DOHH2 (cell line): ENCODE results near the gene DRC3.

Experiments used
- H3F3A ChIP-seq: fragments of 200-600 bp; sonication (generic), shearing (Covaris generic); 2 replicates; pipeline ENCODE4 v1.6.0; 2016; ENCODE audit warnings: antibody characterized with exemption, mild to moderate bottlenecking; ENCODE audit not compliant: control insufficient read depth, insufficient read depth
- H3K27ac ChIP-seq: fragments of 200-600 bp; sonication (generic); 2 replicates; pipeline ENCODE4 v1.5.1; 2014; ENCODE audit warnings: low read depth, mild to moderate bottlenecking, low read length, moderate library complexity
- H3K27me3 ChIP-seq: fragments of 200-600 bp; sonication (generic); 2 replicates; pipeline ENCODE4 v1.6.1; 2014; ENCODE audit warnings: mild to moderate bottlenecking, low read length, mixed read lengths; ENCODE audit not compliant: control insufficient read depth
- H3K36me3 ChIP-seq: fragments of 200-600 bp; sonication (generic); 2 replicates; pipeline ENCODE4 v1.6.1; 2014; ENCODE audit warnings: mild to moderate bottlenecking, low read length, moderate library complexity, mixed read lengths; ENCODE audit not compliant: control insufficient read depth
- H3K4me1 ChIP-seq: fragments of 200-600 bp; sonication (generic); 2 replicates; pipeline ENCODE4 v1.6.1; 2014; ENCODE audit warnings: mild to moderate bottlenecking, low read length, mixed read lengths; ENCODE audit not compliant: control insufficient read depth
- H3K4me2 ChIP-seq: fragments of 200-600 bp; sonication (generic); 2 replicates; pipeline ENCODE4 v1.6.0; 2014; ENCODE audit warnings: mild to moderate bottlenecking, low read length, moderate library complexity
- H3K4me3 ChIP-seq: fragments of 200-600 bp; sonication (generic); 2 replicates; pipeline ENCODE4 v1.5.1; 2014; ENCODE audit warnings: mild to moderate bottlenecking, low read length, mixed read lengths
- H3K79me2 ChIP-seq: fragments of 200-600 bp; sonication (generic); 2 replicates; pipeline ENCODE4 v1.6.1; 2014; ENCODE audit warnings: mild to moderate bottlenecking, low read length, mixed read lengths; ENCODE audit not compliant: control insufficient read depth
- H3K9me2 ChIP-seq: fragments of 200-600 bp; sonication (generic); replicated peaks from 2 replicates; pipeline ENCODE4 v1.6.1; 2014; ENCODE audit warnings: mild to moderate bottlenecking, low read length, mixed read lengths; ENCODE audit not compliant: control insufficient read depth
- H3K9me3 ChIP-seq: fragments of 200-600 bp; sonication (generic); 2 replicates; pipeline ENCODE4 v1.6.1; 2014; ENCODE audit warnings: antibody characterized with exemption, low read length, mixed read lengths; ENCODE audit not compliant: control insufficient read depth, insufficient read depth
- H4K20me1 ChIP-seq: fragments of 200-600 bp; sonication (generic); 2 replicates; pipeline ENCODE4 v1.6.0; 2014; ENCODE audit warnings: low read depth, mild to moderate bottlenecking, antibody characterized with exemption, low read length, moderate library complexity; ENCODE audit not compliant: control insufficient read depth, insufficient read depth
- CTCF ChIP-seq: fragments of 200-600 bp; sonication (generic); IDR thresholded peaks from one replicate; pipeline ENCODE4 v1.5.1; 2014; ENCODE audit warnings: antibody characterized with exemption, mild to moderate bottlenecking, low read depth, low read length; ENCODE audit not compliant: poor library complexity, severe bottlenecking
- EZH2phosphoT487 ChIP-seq: fragments of 200-600 bp; sonication (generic); IDR thresholded peaks from 2 replicates; pipeline ENCODE4 v1.6.1; 2017; ENCODE audit warnings: borderline replicate concordance, mild to moderate bottlenecking, antibody characterized with exemption, low read length, moderate library complexity, mixed read lengths

Gene DRC3

GRCh38 chr17:17960500-17961030 is 12.1 kb upstream of the DRC3 start:
- Histone ChIP-seq H3K9me2 (no peaks in the 10 kb centered on the region), H3K4me2 (no peak overlapping the region), H3K9me3 (0 out of 2 replicates have a peak, but pooled peaks cover 3% of the 10 kb centered on the region), H4K20me1 (no peaks in the 10 kb centered on the region), H3F3A (no peaks in the 10 kb centered on the region), H3K4me1 (no peaks in the 10 kb centered on the region), H3K27ac (no peak overlapping the region), H3K4me3 (no peak overlapping the region), H3K36me3 (no peaks in the 10 kb centered on the region), H3K79me2 (no peaks in the 10 kb centered on the region), H3K27me3 (no peaks in the 10 kb centered on the region)
- TF ChIP-seq EZH2phosphoT487 (no peak), CTCF (no peak)

GRCh38 chr17:17963066-17963465 is 9.6 kb upstream of the DRC3 start:
- Histone ChIP-seq H3K27ac (no peak overlapping the region), H3K36me3 (no peaks in the 10 kb centered on the region), H3F3A (no peaks in the 10 kb centered on the region), H3K9me3 (no peaks in the 10 kb centered on the region), H3K4me1 (no peaks in the 10 kb centered on the region), H3K4me3 (no peak overlapping the region), H3K9me2 (no peaks in the 10 kb centered on the region), H3K79me2 (no peaks in the 10 kb centered on the region), H4K20me1 (no peaks in the 10 kb centered on the region), H3K4me2 (no peak overlapping the region), H3K27me3 (no peaks in the 10 kb centered on the region)
- TF ChIP-seq CTCF (no peak), EZH2phosphoT487 (no peak)

DNA sequence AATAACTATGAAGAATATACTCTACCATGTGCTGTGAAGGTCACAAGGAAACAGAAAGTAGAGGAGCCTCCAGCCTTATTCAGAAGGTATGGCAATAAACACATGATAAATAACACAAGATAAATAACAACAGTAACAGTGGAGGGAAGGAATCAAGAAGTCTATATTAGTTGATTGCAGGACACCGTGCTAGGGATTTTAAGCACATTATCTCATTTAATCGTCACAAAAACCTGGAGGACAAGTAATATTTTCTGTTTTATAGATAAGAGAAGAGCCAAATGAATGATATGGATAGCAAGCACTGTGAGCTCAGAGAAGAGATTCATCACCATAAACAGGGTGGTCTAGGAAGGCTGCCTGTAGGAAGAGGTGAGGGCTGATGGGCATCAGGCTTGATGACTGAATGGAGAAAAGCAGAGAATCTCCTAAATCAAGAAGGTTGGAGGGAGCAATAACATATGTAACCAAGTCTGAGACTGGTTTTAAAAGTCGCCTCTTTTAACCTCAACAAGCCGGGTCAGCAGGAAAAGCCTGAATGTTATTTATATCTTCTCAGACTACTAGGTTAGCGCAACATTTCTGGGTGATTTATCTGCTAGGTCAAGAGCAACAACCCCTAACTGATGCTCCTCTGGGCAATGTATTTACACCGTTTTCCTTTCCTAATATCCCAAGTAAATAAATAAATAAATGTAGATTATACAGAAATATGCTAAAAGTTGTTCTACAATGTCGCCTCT is 8.8 kb upstream of the DRC3 start:
- no peak overlapping the region for H3K4me3 ChIP-seq
- H3K36me3 ChIP-seq: no peaks in the 10 kb centered on the region
- no peaks in the 10 kb centered on the region for H4K20me1 ChIP-seq
- H3K4me2 ChIP-seq: no peak overlapping the region
- no peaks in the 10 kb centered on the region for H3F3A ChIP-seq
- H3K9me3 ChIP-seq: no peaks in the 10 kb centered on the region
- no peaks in the 10 kb centered on the region for H3K4me1 ChIP-seq
- no peaks in the 10 kb centered on the region for H3K9me2 ChIP-seq
- H3K79me2 ChIP-seq: no peaks in the 10 kb centered on the region
- no peaks in the 10 kb centered on the region for H3K27me3 ChIP-seq
- TF ChIP-seq EZH2phosphoT487: no peak
- no peak for TF ChIP-seq CTCF
- no peak overlapping the region for H3K27ac ChIP-seq
